H1 (cell line): ENCODE results near the gene MTAP. TPM values are rescaled to one million over a fixed set of nuclear protein-coding genes. Genes with fewer than 3 reads are reported as not detected.

Source experiments
- BACH1 ChIP-seq: IDR thresholded peaks from 2 replicates; pipeline ENCODE4 v1.6.1; 2012; ENCODE audit warnings: low read length, improper control_type of control experiment
- CREB1 ChIP-seq: IDR thresholded peaks from 2 replicates; pipeline ENCODE4 v1.6.1; 2012; ENCODE audit warnings: inconsistent platforms
- MAX ChIP-seq: IDR thresholded peaks from 2 replicates; pipeline ENCODE4 v1.6.1; 2012; ENCODE audit warnings: inconsistent platforms
- NANOG ChIP-seq: IDR thresholded peaks from 2 replicates; pipeline ENCODE4 v1.6.1; 2011; ENCODE audit warnings: low read length, low read depth, mild to moderate bottlenecking, inconsistent platforms; ENCODE audit not compliant: insufficient read depth, poor library complexity, severe bottlenecking
- RBBP5 ChIP-seq: IDR thresholded peaks from 2 replicates; pipeline ENCODE4 v1.7.1; 2012; ENCODE audit warnings: low read depth, mild to moderate bottlenecking, inconsistent platforms, low read length, moderate library complexity, borderline replicate concordance
- TAF7 ChIP-seq: optimal IDR thresholded peaks from 2 replicates; pipeline ENCODE3; 2011; ENCODE audit warnings: low read depth, mild to moderate bottlenecking, inconsistent platforms, low read length, moderate library complexity, borderline replicate concordance
- ZNF274 ChIP-seq: IDR thresholded peaks from 2 replicates; pipeline ENCODE4 v1.7.0; 2012; ENCODE audit warnings: low read length, borderline replicate concordance; ENCODE audit errors: extremely low read depth
- polyA plus RNA-seq, 7 experiments: library from polyadenylated mRNA; depleted of rRNA in 3 of 7; stranded (reverse) in 5 of 7; unstranded in 2 of 7; fragments of >200 nt in 5 of 7; fragments of 200-250 nt in 2 of 7; gene quantifications; 1 replicate in 5 of 7; 2 replicates in 1 of 7; 4 replicates in 1 of 7; pipeline versions ENCODE4 v1.2.1 to v1.2.3, GENCODE V29; 2011 to 2013; ENCODE audit warnings: missing spikeins in 2 of 7, mixed read lengths in 2 of 7
- total RNA-seq: library from RNA; stranded (reverse); fragmentation: NEBNext Ultra II Directional; extraction: Animal tissue kit (Norgen Biotek cat#: 25700); gene quantifications from 2 replicates; pipeline ENCODE4 v1.2.1, GENCODE V29; 2021

MTAP gene
- total and polyA plus RNA-seq, 2 of the 8 experiments (the other 6 are each of a cell fraction or from before 2014, with no cell fraction given), result 16.4 to 100 TPM

DNA sequence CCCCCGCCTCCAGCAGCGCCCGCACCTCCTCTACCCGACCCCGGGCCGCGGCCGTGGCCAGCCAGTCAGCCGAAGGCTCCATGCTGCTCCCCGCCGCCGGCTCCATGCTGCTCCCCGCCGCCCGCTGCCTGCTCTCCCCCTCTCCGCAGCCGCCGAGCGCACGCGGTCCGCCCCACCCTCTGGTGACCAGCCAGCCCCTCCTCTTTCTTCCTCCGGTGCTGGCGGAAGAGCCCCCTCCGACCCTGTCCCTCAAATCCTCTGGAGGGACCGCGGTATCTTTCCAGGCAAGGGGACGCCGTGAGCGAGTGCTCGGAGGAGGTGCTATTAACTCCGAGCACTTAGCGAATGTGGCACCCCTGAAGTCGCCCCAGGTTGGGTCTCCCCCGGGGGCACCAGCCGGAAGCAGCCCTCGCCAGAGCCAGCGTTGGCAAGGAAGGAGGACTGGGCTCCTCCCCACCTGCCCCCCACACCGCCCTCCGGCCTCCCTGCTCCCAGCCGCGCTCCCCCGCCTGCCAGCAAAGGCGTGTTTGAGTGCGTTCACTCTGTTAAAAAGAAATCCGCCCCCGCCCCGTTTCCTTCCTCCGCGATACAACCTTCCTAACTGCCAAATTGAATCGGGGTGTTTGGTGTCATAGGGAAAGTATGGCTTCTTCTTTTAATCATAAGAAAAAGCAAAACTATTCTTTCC is 172.4 kb downstream of the MTAP start (continued):
- TF ChIP-seq MAX (peak; percentile 95), NANOG (no peak), BACH1 (no peak), RBBP5 (no peak; the same call in 1 of the 2 replicates), TAF7 (no peak), CREB1 (peak; percentile 36; the same call in 1 of the 2 replicates), ZNF274 (no peak)
- TF ChIP-seq, all 59 proteins: peak for 19
